GM18505 (cell line): ENCODE results near the gene PDHB.

Experiments
- ATAC-seq: cut with Tn5 transposase; IDR thresholded peaks from one replicate; pipeline ENCODE4 v1.9.1; 2021; ENCODE audit not compliant: unreplicated experiment
- POLR2A ChIP-seq: IDR thresholded peaks from 4 replicates; pipeline ENCODE4 v1.6.1; 2011; ENCODE audit warnings: borderline replicate concordance; ENCODE audit not compliant: insufficient read depth, insufficient read length; ENCODE audit errors: extremely low read depth

The PDHB gene

GRCh38 chr3:58427661-58428361, 5.8 kb downstream of the PDHB start:
- ATAC-seq: no peak
- TF ChIP-seq POLR2A: no peak

DNA sequence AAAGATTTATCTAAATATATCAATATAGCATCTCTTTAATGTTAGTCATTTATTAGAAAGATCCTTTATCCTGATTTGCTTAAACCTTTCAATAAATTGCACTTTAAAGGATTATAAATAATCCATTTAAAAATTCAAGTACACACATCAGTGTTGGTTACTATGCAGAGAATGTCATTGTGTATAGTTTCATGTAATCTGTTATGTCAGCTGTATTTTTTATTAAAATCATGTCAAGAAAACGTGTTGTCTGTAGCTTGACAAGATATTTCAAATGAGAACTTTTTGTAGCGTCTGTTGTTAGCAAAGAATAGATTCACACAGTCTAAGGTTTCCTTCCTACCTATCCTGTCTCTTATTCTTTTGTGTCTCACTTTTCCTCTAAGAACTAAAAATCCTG, 7.8 kb downstream of the PDHB start:
- no peak for TF ChIP-seq POLR2A
- no peak for ATAC-seq

- no peak for ATAC-seq
- no peak for TF ChIP-seq POLR2A
Measured at GRCh38 chr3:58424613-58425012, 9.0 kb downstream of the PDHB start.

DNA sequence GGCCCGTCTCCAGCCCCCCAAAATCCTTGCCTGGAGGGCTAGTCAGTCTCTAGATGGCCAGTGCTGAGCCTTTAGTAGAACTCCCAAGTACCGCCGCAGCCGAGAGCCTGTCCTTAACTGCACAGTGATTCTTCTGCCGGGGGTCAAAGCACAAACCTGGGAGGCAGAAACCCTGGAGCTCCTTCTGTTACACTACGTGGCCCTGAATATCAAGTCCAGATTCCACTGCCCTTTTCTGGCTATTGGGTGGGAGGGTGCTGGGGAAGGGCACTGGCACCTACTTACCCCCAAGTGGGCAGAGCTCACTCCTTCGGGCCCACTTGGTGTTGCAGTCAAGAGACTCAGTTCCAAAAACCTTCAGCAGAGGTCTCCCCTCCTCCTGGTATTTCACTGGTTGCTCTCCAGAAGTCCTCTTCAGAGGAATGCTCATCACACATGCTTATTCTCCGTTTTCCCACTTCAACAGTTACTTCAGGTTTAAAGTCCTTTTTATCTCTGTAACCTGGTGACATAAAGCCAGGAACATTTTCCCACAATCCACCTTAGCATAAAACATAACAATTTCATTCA, 10.8 kb downstream of the PDHB start:
- ATAC-seq: no peak
- no peak for TF ChIP-seq POLR2A

DNA sequence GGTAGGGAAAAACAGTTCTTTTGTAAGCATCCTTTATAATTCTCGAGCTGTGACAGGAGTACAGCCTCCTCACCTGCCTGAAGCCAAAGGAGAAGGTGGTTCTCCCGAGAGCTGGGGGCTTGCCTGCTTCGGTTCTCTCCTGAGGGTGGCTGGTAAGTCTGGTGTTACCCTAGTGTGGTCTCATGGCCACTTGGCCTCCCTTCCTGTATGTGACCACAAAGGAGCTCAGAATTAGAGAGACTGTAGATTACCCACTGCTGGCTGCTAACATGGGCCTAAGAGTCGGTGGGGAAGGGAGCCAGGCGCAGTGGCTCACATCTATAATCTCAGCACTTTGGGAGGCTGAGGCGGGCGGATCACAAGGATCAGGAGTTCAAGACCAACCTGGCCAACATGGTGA, 12.6 kb downstream of the PDHB start:
- TF ChIP-seq POLR2A: no peak
- no peak for ATAC-seq

- peak; percentile 63 for ATAC-seq
- no peak for TF ChIP-seq POLR2A
Measured at GRCh38 chr3:58419780-58420507, 13.7 kb downstream of the PDHB start.

DNA sequence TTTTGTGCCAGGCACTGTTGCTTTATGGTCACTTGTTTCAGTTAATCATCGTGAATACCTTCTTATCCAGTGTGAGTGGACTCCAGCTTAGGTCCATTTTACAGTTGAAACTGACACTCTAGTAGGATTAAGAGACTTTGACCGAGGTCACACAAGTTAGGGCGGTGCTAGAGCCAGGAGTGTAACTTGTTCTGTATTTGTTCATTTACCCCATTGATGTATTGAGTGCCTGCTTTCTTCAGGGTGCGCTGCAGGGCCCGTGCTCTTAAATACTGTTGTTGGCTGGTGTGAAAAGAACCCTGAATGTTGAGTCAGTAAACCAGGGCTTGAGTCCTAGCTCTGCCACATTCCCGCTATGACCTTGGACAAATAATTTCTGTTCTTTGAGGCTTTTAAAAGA, 15.4 kb downstream of the PDHB start:
- no peak for TF ChIP-seq POLR2A

GRCh38 chr3:58417075-58417474, 16.6 kb downstream of the PDHB start:
- ATAC-seq: no peak

More for the DNA sequence above, 15.4 kb downstream of the PDHB start:
- ATAC-seq: no peak

GRCh38 chr3:58416191-58416590, 17.4 kb downstream of the PDHB start:
- TF ChIP-seq POLR2A: no peak
- no peak for ATAC-seq

More at GRCh38 chr3:58417075-58417474, 16.6 kb downstream of the PDHB start:
- no peak for TF ChIP-seq POLR2A

GRCh38 chr3:58414538-58415197, 19.0 kb downstream of the PDHB start:
- no peak for ATAC-seq
- no peak for TF ChIP-seq POLR2A

DNA sequence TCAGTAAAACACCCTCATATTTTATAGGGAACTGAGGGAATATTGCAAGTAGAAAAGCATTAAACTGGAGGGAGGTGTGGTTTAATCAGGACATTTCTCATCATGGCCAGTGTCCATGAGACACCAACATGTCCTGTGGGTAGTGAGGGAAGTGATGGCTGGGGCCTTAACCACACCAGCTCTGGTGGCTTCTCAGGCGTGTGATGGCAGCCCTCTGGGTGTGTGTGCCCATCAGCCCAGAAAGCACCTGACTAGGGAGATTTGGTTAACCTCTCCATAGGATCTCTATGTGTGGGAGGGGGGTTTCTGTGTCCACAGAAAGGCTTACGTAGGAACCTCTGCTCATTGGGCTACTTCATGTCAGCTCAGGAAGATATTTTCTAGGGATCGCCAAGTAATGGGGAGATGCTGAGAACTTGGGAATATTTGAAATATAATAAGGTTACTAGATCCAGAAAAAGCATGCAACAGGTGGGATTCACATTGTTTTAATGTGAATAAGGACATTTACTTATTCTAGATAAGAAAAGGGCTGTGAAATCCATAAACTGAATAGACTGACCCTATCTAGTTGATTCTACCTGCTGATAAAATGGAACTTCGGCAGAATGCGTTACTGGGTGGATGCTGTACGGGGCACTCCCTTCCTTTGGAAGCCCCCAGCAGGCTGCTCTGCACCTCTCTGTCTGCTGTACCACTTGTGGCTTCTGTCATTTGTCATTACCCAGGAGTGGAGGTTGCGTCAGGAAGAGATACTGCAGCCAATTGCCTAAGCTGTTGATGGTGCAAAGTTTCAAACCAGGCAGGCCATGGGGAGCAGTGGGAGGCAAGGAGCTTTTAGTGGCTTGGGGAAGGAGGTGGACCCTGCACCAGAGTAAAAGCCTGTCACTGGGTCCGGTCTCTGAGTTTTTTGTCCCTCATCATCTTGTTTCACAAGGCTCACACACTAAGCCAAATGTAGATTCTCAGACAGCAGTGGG, 21.5 kb downstream of the PDHB start:
- ATAC-seq: no peak
- TF ChIP-seq POLR2A: no peak

- TF ChIP-seq POLR2A: no peak
- ATAC-seq: no peak
Measured at GRCh38 chr3:58411036-58411435, 22.6 kb downstream of the PDHB start.
